ENCODE data around the gene SPRN.
"Not testable (repeated sequence)": the region's sequence is repeated elsewhere in the genome, so short reads cannot be mapped to it uniquely, and the experiment has no call there.

SPRN gene

GRCh38 chr10:133383551-133383950 lies 40.9 kb downstream of the SPRN start:
- DNase-seq, result no peak

- no peak for DNase-seq
Observed at GRCh38 chr10:133381036-133381435, 43.4 kb downstream of the SPRN start.

GRCh38 chr10:133379801-133380666 lies 44.4 kb downstream of the SPRN start:
- DNase-seq, result no peak

GRCh38 chr10:133379152-133379800 lies 45.1 kb downstream of the SPRN start, which contains the start of gene PAOX:
PAOX (plus strand) TSS chr10:133379262; CDS start chr10:133379317, 55 bp downstream.
- no peak for DNase-seq

- DNase-seq, result peak; percentile 51 to 75
Observed at GRCh38 chr10:133378251-133379096, 46.0 kb downstream of the SPRN start.

DNA sequence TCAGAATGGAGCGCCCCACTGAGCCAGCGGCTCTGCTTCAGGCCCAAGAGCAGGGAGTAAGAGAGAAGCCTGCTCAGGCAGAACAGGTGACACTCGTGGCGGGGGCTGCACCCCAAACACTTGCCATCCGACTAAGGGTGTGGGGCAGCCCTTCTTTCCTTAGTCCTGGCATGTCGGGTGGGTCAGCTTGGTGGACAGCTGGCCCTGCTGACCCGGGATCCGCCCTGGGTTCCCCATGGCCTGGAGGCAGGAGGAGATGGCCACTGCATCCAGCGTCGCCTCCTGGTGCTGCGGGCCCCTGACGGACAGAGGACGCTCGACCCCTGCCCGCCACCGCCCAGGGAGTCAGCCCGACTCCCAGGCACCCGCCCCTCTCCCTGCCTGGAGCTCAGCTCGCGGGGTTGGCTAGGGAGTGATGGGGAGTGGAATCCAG lies 46.6 kb downstream of the SPRN start:
- no peak for DNase-seq

- DNase-seq, result no peak
Observed at GRCh38 chr10:133377025-133377817, 47.2 kb downstream of the SPRN start.

DNA sequence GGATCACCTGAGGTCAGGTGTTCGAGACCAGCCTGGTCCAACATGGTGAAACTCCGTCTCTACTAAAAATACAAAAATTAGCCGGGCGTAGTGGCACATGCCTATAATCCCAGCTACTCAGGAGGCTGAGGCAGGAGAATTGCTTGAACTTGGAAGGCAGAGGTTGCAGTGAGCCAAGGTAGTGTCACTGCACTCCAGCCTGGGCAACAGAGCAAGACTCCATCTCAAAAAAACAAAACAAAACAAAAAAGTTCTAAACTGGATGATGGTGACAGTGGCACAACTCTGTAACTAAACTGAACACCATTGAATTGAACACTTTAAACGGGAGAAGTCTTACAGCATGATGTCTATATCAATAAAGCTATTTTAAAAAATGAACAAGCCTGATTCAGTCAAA lies 48.2 kb downstream of the SPRN start:
- DNase-seq, result not testable (repeated sequence)

- no peak for DNase-seq
Observed at GRCh38 chr10:133375357-133376115, 48.9 kb downstream of the SPRN start.

DNA sequence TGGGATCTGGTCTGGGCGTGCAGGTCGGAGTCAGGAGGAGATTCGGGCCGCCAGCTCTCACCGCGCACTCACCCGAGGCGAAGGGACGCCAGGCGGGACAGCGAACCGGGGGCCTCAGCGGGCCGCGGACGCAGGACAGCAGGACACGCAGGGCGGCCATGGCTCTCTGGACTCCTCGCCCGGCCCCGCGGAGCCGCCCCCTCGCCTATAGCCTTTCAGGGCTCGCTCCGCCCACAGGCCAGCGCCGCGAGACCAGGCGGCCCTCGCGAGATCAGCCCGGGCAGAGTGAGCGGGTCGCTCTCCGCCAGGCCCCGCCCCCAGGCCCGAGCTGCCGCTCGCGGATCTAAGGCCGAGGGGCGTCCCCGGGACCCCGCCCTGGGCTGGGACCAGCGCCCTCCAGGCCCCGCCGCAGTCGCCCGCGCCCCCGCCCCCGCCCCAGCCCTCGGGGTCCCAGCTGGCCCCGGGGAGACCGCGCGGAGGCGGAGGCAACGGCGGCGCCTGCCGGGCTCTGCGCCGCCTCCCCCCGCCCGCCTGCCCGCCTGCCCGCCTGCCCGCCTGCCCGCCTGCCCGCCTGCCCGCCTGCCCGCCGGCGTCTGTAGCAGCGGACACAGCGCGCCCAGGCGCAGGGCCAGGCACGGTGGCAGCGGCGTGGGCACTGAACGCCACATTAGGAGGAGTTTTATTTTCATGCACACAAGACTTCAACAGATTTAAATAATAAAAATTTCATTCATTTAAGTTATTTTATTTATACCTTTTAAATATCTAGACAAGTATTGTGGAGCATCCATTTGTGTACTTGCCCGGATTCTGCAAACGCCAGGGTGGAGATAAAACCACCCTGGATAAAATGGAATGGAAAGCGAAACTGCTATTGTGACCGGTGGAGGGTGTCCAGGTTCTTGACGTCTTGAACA lies 51.0 kb downstream of the SPRN start, which contains the start of gene ECHS1:
ECHS1 (minus strand) TSS at position 181 of the 917 bp plus-strand sequence; CDS start at position 160, 21 bp downstream.
- peak; percentile 89 to 91 for DNase-seq

GRCh38 chr10:133372507-133372906 lies 51.9 kb downstream of the SPRN start:
- DNase-seq, result no peak

All from Kasumi-1 (cell line).